Activated CD4-positive, CD25-positive, alpha-beta regulatory T cell treated with anti-CD3 and anti-CD28 coated beads, Interleukin-2, amount 50 U/mL, for 16 hours (primary cell): ENCODE data around the gene CCDC183.
"Not testable (repeated sequence)": the region's sequence is repeated elsewhere in the genome, so short reads cannot be mapped to it uniquely, and the experiment has no call there.

Experiments
- DNase-seq: peaks from one replicate; pipeline ENCODE4 v3.0.0-alpha.2; 2020; ENCODE audit warnings: low read depth, low spot score

The CCDC183 gene

DNA sequence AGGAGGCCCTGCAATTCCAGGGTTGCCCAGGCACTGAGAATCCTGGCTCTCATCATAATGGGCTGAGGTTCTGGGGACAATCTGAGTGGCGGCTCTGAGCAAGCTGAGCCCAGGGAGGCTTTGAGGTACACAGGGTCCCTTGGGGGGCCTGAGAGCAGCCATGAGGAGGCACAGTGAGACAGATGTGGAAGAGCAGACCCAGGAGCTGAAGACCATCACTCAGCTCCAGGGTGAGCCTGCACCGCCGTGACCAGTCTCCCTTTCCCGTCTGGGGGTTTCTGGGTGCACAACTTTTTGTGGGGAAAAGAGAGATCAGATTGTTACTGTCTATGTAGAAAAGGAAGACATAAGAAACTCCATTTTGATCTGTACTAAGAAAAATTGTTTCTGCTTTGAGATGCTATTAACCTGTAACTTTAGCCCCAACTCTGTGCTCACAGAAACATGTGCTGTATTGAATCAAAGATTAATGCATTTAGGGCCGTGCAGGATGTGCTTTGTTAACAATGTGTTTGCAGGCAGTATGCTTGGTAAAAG, at the start of gene CCDC183:
Gene CCDC183 (plus strand): TSS at position 101 of the 537 bp plus-strand sequence. CDS start 60 bp downstream, at position 161.
- no peak for DNase-seq

DNA sequence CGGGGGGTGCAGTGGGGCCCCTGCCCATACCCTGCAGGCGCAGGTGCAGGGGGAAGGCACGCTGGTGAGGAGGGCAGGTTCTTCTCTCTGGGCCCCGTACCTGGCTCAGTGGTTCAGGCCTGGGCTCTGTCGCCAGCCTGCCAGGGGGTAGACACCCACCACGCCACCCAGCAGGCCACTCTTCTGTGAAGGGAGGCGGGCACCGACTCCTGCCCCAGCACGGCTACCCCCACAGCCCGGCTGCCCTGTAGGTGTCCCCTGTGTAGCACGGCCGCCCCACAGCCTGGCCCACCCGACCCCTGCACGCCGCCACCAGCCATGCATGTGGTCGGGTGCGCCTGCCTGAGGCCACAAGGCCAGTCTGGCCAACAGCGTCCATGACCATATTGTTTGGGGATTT, 49.5 kb upstream of the CCDC183 start:
- DNase-seq: no peak

DNA sequence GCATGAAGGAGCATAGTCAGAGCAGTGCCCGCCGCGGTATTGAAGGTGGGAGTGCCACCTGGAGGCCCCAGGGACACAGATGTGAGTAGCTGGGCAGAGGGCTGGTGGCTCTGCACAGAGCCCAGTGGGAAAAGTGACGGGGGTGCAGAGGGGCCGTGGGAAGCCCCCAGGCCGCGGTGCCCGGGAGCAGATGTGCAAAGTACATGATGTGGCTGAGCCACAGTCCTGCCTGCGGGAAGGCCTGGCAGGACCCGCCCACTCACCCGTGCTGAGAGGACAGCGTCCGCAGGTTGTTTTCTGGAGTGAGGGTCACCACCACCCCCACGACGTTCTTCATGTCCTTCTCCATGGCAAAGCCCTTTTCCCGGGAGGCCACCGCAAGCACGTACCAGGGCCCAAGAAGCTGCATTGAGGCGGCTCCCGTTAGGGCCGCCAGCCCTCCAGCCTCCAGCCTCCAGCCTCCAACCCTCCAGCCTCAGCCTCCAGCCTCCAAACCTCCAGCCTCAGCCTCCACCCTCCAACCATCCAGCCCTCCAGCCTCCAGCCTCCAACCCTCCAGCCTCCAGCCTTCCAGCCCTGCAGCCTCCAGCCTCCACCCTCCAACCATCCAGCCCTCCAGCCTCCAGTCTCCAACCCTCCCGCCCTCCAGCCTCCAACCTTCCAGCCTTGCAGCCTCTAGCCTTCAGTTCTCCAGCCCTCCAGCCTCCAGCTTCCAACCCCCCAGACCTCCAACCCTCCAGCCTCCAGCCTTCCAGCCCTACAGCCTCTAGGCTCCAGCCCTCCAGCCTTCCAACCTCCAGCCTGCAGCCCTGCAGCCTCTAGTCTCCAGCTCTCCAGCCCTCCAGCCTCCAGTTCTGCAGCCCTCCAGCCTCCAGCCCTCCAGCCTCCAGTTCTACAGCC, 48.7 kb upstream of the CCDC183 start:
- no peak for DNase-seq

DNA sequence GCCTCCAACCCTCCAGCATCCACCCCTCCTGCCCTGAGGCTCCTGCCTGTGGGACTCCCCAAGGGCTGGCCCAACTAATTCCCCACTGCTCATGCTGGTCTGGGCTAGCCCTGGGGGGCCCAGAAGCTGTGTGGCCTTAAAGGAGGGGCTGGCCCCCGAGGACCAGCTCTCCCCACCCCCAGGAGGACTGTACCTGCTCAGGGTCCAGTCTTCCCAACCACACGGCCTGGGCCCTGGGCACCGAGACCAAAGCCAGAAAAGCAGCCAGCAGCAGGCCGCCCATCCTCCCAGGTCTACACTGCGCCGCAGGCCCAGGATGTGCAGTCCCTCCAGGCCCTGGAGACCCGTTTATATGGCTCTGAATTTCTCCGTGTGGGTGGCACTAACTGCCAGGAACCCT, 47.9 kb upstream of the CCDC183 start, which contains the start of gene LCN6:
Gene LCN6 (minus strand): TSS at position 325 of the 400 bp plus-strand sequence. CDS start 42 bp downstream, at position 283.
- DNase-seq: no peak

DNA sequence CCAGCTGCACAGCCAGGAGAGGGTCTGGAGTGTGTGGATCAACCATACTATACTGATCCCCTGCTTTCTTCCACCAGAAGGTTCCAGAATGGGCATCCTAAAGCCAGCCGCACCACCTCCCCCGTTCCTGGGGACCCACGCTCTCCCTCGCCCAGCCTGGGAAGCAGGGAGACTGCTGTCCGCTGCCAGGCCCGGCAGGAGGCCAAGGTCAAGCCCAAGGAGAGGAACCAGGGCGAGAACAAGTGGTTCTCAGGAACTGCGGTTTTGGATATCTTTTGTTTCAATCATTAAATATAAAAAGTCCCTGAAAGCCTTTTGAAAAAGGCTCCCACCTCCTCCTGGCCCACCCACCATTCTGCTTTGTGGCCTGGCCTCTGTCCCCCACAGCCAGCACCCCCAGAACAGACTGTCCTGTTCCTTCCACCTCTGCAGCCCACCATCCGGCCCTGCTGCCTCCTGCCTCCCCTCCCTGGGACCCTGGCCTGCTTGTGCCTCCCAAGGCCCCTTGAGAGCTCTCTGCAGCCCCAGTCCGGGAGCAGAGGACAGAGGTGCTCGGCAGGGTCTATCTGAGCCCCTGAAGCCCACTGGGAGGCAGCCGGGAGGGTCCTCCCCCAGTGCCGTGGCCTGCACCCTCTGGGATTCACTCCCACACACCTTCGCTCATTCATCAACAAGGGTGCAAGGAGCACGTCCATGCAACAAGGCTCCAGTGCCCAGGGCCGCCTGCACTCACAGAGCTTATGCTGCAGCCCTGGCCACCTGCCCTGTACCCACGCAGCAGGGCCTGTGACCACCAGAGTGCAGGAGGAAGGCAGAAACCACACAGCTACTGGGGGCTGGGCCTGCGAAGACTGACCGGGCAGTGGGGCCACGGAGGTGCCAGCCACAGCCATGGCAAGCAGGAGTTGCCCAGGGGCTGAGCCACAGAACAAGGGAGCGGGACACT, 47.2 kb upstream of the CCDC183 start:
- DNase-seq: no peak

DNA sequence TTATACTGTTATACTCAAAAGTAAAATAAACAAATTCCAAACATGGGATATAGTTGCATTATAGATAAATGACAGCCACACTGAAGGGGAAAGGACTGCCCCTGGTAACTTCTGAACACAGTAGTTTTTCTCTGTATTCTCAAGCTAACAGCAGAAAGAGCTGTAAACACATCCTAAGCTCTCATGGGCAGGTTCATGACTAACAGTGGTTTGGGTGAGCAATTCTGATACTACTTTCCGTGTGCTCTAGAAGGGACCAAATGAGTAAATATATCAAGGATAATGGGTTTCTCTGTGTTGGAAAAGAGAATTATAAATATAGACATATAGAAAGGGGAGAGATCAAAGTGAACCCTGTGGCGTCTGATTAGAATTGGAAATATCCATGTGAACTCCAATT, 45.6 kb upstream of the CCDC183 start:
- no peak for DNase-seq

DNA sequence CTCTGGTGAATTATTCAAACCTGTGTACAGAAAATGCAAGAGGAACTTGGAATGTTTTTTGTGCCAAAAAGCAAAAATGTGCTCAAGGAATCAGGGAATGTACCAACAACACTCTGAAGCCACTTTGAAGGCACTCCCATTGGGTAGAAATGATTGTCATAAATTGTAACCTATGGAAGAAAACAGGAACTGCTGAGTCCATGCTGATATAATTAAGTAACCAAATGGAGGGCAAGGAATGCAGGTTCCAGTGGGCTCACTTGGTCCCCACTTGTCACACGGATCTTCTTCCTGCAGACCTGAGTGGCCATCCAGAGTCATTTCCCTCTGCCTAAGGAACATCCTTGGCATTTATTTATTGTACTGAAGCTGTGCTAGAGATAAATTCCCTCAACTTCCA, 44.9 kb upstream of the CCDC183 start:
- DNase-seq: no peak

DNA sequence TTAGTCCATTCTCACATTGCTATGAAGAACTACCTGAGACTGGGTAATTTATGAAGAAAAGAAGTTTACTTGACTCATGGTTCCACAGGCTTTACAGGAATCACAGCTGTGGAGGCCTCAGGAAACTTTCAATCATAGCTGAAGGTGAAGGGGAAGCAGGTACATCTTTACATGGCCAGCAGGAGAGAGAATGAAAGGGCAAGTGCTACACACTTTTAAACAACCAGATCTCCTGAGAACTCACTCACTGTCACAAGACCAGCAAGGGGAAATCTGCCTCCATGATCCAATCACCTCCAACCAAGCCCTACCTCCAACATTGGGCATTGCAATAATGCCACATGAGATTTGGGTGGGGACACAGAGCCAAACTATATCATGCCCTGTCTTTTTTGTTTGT, 44.3 kb upstream of the CCDC183 start:
- no peak for DNase-seq

DNA sequence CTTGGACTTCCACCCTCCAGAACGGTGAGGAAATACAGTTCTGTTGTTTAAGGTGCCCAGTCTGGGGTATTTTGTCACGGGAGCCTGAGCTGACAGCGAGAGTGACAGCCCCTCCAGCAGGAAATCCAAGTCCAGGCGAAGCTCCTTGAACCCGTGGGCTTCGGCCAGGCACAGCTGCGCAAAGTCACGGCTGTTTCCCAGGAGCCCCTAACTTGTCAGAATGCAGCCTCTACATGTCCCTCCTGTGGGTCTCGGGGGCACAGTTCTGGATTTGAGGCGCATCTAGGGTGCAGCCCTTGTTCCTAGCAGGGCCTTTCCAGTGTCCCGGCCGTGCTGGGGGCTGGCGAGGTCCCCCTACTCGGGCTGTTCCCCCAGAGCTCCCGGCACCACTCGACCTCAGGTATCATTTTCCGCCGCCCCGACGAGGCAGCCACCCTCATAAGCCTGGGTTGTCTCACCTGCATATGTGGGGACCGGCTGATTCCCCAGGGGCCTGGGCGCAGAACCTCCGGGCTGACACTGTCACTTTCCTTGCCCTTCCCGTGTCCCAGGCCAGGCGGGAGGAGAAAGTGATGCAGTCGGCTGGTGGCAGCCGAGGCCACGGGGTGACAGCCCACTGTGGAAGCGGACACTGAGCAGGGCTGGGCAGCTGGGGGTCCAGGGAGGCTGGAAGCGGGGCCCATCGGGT, 42.6 kb upstream of the CCDC183 start:
- no peak for DNase-seq

DNA sequence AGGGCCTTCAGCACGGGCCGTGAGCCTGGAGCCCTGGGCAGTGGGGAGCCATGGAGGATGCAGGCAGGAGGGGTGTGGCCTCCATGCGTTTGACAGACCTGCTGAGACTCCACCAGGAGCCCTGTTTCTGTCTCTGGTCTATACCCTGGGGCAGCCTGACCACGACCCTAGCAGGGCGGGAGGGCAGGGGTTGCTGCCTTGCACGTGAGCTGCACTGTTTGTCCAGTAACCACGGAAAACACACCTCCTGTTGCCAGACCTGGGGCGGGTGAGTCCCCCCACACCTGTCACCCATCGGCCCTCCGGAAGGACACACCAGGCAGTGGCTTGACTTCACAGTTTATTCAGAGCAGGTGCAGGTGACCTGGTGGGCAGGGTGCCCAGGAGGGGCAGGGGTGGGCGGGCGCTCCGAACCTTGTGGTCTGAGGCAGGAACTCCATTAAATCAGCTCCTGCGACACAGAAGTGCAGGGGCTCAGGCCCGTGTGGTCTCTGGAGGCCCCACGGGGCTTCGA, 42.0 kb upstream of the CCDC183 start:
- DNase-seq: no peak

DNA sequence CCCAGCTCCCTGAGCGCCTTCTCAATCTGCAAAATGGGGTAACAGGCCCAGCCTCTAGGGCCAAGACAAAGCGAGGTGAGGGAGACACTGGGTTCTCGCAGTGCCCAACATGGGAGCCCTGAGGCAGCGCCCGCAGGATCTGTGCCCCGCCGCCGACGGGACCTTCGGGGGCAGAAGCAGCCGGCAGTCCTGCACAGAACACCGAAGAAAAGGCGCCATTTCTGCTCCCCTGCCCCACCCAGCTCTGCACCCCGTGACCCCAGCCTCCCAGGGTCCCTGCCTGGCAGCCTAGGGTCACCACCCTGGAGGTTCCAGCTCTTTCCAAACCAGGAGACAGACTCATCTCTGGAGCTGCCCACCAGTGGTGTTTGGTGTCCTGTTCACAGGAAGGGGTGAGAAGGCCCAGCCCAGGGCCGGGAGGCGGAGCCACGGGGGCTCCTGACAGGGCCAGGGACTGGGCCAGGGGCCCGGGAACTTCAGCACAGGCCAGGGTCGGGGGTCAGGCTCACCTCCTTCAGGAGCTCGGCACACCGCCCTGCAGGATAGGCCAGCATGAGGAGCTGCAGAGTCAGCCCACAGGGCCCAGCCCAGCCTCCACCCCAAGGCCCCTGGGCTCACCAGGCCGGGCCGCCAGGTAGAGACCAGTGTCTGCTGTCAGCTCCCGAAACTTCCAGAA, 41.4 kb upstream of the CCDC183 start:
- DNase-seq: no peak

DNA sequence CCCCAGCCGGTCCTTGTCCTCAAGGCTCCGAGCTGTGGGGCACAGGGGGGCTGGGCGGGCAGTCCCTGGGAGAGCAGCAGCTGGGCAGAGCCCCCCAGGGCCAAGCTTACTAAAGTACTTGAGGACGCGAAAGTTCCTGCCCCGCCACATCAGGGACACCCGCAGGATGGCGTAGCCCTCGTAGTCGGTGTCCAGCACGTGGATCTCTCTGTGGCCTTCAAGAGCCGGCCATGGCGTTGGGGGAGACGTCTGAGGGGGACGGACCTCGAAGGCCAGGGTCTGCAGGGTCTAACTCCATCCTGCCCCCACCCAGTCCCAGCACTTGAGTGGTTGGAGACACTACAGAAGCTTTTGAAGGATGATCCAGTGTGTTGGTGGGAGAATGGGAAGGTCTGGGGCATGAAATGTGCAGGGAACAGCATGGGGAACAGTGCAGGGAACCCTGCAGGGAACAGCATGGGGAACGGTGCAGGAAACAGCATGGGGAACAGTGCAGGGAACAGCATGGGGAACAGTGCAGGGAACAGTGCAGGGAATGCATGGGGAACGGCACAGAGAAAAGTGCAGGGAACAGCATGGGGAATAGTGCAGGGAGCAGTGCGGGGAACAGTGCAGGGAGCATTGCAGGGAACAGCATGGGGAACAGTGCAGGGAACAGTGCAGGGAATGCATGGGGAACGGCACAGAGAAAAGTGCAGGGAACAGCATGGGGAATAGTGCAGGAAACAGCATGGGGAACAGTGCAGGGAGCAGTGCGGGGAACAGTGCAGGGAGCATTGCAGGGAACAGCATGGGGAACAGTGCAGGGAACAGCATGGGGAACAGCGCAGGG, 40.6 kb upstream of the CCDC183 start:
- not testable (repeated sequence) for DNase-seq

DNA sequence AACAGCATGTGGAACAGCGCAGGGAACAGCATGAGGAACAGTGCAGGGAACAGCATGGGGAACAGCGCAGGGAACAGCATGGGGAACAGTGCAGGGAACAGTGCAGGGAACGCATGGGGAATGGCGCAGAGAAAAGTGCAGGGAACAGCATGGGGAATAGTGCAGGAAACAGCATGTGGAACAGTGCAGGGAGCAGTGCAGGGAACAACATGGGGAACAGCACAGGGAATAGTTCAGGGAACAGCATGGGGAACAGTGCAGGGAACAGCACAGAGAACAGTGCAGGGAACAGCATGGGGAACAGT, 40.1 kb upstream of the CCDC183 start:
- no peak for DNase-seq

DNA sequence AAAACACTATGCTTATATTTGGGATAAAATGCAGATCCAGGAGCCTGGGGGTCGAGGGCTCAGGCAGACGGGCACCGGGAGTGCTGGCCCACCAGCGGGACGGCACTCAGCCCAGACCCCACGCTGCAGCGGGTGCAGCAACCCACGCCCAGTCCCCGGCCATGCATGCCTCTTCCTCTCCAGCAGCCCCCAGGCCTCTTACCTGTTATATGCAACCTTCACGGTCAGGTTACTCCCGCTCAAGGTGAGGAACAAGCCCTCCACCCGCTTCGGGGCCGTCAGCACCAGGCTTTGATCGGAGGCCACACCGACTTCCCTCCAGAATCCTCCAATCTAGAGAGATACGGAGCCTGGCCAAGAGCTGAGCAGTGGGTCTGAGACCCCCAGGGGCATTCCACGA, 39.3 kb upstream of the CCDC183 start:
- no peak for DNase-seq

DNA sequence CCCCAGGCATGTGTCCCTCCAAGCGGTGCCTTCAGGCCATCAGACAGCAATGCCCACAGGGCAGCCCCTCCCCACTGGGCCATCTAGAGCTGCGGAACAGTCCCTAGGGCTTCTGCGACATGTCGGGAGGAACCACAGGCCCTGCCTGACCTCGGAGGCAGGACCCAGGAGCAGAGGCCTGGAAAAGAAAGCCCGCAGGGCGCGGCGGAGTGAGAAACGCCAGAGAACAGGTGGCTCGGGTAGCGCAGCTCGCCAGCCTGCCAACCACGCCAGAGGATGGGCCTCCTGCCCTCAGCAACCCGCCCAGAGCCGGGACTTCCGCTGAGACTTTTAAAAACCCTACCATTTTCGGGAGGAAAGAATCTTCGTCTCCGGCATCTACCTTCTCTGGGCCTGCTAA, 38.8 kb upstream of the CCDC183 start:
- DNase-seq: no peak

DNA sequence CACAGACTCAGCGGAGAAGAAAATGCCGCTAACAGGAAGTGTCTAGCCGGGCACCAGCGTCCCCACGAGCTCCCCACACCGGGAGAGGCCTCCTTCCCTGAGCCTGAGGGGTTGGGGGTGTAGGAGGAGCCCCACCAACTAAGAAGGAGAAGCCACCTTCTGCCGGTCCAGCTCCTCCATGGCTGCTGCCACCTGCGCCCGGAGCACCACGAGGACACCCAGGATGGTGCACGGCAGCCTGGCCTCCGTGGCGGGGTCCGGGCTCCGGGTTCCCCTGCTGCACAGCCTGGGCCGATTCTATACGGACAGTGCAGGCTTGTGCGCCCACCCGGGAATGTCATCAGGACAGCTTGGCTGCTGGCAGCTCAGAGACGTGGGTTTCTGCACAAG, 38.4 kb upstream of the CCDC183 start:
- no peak for DNase-seq

DNA sequence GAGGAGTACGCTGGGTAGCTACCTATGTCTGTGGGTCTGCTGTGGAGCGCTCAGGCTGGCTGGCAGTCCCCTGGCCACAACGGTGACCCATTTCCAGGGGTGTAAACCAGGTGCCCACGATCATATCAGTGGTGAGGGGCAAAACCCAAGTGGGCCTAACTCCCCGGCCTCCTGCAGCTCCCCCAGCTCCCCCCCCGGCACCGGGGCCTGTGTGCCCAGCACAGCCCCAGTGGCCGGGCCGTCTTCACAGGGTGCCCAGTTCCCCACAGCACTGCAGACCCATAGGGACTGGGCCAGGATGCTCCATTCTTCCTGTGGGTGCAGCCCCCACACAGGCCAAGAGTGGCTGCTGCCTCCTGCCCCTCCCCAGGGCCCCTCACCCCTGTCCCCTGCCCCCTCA, 37.1 kb upstream of the CCDC183 start:
- no peak for DNase-seq

DNA sequence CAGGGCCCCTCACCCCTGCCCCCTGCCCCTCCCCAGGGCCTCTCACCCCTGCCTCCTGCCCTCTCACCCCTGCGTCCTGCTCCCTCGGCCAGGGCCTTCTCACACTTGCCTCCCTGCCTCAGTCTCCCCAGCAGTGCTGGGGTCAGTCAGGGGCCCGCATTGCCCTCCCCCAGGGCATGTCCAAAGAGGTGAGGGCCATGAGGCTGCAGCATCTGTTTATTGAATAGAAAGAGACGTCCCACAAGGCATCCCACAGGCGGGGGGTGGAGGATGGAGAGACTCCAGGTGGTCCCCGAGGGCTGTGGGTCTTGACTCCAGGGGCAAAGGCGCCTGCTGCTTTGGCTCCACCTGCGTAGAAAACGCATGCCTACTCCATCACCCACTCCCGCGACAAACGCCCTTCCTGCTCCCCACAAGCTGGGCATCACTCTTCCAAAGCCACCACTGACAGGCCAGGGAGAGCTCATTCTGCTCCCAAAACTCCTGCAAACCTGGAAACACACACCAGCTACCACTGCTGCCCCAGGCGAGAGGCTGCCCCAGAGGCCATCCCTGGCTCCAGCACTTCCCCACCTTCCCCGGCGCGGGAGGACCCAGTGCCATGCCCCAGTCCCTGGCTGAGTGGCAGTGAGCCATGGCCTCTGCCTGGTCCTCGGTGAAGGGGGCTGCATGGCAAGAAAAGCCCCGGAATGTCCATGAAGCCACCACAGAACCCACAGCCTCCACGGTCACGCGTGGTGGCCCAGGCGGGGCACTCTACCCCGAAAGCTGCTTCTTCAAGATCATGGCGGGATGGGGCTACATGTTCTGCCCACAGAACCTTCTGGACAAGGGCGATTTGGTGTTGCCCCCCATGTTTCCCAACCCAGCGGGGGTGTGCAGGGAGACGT, 36.5 kb upstream of the CCDC183 start:
- DNase-seq: no peak

DNA sequence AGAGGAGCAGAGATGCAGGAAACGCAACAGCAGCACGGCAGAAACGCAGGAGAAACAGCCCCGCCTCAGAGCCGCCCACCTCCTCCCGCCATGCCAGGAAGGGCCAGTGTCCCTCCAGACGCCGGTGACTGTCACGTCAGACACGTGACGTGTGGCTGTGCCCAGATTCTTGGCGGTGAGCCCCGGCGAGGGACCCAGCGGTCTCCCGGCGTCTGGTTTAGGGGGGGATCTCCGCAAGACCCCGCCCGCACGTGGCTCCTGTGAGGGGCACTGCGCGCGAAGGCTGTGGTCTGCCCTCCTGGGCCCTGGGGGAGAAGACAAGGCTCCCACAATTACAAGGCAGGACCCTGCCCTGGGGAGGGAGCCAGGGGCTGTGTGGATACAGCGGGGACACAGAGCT, 35.7 kb upstream of the CCDC183 start:
- DNase-seq: no peak
